Measurements from ENCODE around the gene DEUP1.

GRCh38 chr11:93474123-93474522 lies 143.6 kb downstream of the DEUP1 start:
- no peak for TF ChIP-seq CTCF (IDR thresholded peaks at IDR 0.05)
- no peak for TF ChIP-seq POLR2AphosphoS5 (IDR thresholded peaks at IDR 0.05)
- no peak for TF ChIP-seq POLR2A (IDR thresholded peaks at IDR 0.05)
- TF ChIP-seq EP300 (IDR thresholded peaks at IDR 0.05) = no peak

Data from sigmoid colon (tissue), 4 donors.